Mucosa of stomach (tissue), 1 donor: ENCODE measurements around the gene MICAL3.

Experiments used
- H3K27me3 ChIP-seq: one replicate; pipeline ENCODE4 v1.7.0; 2013; ENCODE audit warnings: mild to moderate bottlenecking, low read length; ENCODE audit not compliant: control insufficient read depth, insufficient read depth
- H3K36me3 ChIP-seq: one replicate; pipeline ENCODE4 v1.7.0; 2013; ENCODE audit warnings: low read length; ENCODE audit not compliant: control insufficient read depth, insufficient read depth
- H3K4me1 ChIP-seq: one replicate; pipeline ENCODE4 v1.7.0; 2013; ENCODE audit warnings: mild to moderate bottlenecking, low read length; ENCODE audit not compliant: control insufficient read depth, insufficient read depth
- H3K4me3 ChIP-seq: one replicate; pipeline ENCODE4 v1.7.0; 2013; ENCODE audit warnings: low read length
- H3K9ac ChIP-seq: one replicate; pipeline ENCODE4 v1.7.0; 2013; ENCODE audit warnings: mild to moderate bottlenecking, low read length, moderate library complexity
- H3K9me3 ChIP-seq: one replicate; pipeline ENCODE4 v1.7.0; 2013; ENCODE audit warnings: mild to moderate bottlenecking, low read length, moderate library complexity; ENCODE audit not compliant: control insufficient read depth
- donor health status: Pancreatic carcinoma.

MICAL3 gene

DNA sequence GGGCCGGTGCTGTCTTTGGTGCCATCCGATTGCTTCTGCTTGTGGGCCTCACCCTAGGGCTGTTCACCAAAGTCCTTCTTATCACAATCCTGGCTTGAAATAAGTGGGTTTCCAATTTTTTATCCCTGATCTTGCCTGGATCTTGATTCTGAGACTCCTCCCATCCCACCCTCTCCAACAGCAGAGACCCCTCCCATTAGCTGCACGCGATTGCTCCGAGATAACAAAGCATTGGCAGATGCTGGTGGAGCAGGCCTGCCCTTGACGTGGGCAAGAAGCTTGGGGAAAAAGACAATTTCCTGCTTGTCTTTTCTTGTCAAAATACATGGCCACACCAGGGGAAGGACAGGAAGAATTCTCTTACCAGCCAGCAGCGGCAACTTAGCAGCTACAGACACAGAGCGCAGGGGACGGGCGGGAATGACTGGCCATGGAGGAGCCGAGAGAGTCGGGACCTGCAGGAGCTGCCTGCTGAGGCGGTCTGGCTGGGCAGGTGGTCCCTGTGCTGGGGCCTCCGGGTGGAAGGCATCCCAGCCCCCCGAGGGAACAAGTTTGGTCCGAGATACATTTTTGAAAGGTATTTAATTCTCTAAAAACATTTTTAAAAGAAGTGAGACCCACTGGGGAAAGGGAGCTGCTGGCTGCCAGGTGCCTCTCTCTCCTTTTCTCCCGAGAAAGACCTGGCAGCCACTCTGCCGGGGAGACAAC is 240.4 kb downstream of the MICAL3 start:
- H3K4me1 ChIP-seq = peaks cover 24% of the 10 kb centered on the region
- no peak overlapping the region for H3K9ac ChIP-seq
- H3K9me3 ChIP-seq = no peaks in the 10 kb centered on the region
- no peaks in the 10 kb centered on the region for H3K36me3 ChIP-seq
- H3K4me3 ChIP-seq = no peak overlapping the region
- H3K27me3 ChIP-seq = peaks cover 4% of the 10 kb centered on the region

DNA sequence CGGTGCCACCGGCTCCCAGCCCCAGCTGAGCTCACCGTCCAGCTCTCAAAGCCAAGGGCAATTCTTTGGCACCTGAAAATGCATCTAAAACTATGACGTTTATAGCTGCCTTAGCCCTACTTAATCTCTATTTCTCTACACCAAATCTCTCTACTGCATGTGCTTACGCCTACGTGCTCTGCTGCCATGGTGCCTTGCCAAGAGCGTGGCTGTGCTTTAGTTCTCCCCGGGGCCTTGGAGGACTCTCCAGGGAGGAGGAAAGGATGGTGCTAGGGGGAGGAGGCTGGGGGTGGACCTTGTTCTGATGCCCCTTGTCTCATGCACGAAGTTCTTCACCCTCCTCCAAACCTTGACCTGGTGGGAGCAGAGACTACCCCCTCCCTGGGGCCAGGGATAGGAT is 241.0 kb downstream of the MICAL3 start:
- H3K4me1 ChIP-seq = peaks cover 24% of the 10 kb centered on the region
- no peaks in the 10 kb centered on the region for H3K9me3 ChIP-seq
- H3K4me3 ChIP-seq = no peak overlapping the region
- peaks cover 4% of the 10 kb centered on the region for H3K27me3 ChIP-seq
- no peak overlapping the region for H3K9ac ChIP-seq
- H3K36me3 ChIP-seq = no peaks in the 10 kb centered on the region

DNA sequence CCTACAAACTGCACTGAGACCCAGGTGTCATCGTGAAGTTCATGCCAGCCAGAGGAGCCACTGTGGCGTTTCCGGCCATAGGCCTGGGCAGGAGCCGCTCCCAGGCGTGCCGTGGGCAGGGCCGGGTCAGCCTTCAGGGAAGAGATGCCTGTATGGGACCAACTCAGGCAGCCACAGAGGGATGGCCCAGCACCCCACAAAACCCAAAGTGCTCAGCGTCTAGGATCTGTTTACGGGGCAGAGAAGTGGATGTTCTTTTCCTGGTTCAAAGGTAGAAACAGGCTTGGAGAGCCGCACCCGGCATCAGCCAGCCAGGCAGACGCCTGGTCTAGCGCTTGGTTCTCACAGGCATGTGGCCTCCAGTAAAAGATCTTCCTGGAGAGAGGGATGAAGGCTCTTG is 241.7 kb downstream of the MICAL3 start:
- H3K4me1 ChIP-seq = peaks cover 24% of the 10 kb centered on the region
- H3K9me3 ChIP-seq = no peaks in the 10 kb centered on the region
- no peaks in the 10 kb centered on the region for H3K36me3 ChIP-seq
- H3K9ac ChIP-seq = peak overlapping the region; percentile 39
- H3K27me3 ChIP-seq = peaks cover 4% of the 10 kb centered on the region
- no peak overlapping the region for H3K4me3 ChIP-seq

- Histone ChIP-seq H3K36me3 (no peaks in the 10 kb centered on the region), H3K9me3 (no peaks in the 10 kb centered on the region), H3K27me3 (peaks cover 4% of the 10 kb centered on the region), H3K4me3 (no peak overlapping the region), H3K9ac (peak overlapping the region; percentile 39), H3K4me1 (peaks cover 24% of the 10 kb centered on the region)
These were observed 242.2 kb downstream of the MICAL3 start for GRCh38 chr22:17782158-17782557.

DNA sequence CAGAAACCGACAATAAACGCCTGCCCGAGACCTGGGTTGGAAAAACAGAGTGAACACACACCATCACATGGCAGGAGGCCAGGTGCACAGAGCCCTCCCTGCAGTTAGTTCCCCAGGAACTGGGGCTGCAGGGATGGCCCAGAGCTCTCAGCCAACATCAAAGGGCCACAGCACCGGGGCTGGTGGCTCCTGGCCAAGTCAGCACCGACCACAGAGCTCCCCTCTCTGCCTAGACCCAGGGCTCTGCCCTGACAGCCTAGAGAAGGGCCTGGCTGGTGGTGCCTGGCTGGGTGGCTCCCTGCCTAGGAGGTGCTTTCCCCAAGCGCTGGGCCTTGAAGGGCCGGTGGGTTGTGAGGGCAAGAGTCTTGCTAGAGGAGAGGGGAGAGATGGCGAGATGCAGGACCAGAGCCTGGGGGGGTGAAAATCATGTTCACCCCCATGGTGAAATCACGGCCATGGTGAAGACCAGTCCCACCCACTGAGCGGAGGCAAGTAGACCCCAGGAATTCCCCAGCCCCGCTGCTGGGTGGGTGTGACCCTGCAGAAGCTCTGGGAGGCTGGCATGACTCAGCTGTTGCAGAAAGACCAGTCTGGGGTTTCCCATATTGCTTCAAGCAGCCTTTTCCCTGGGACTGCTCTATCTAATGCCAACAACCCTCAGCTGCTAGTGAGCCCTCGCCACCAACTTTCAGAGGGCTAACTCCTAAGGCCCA is 242.9 kb downstream of the MICAL3 start:
- H3K4me3 ChIP-seq = no peak overlapping the region
- peak overlapping the region; percentile 39 for H3K9ac ChIP-seq
- H3K9me3 ChIP-seq = no peaks in the 10 kb centered on the region
- H3K36me3 ChIP-seq = no peaks in the 10 kb centered on the region
- peaks cover 4% of the 10 kb centered on the region for H3K27me3 ChIP-seq
- H3K4me1 ChIP-seq = peaks cover 24% of the 10 kb centered on the region

DNA sequence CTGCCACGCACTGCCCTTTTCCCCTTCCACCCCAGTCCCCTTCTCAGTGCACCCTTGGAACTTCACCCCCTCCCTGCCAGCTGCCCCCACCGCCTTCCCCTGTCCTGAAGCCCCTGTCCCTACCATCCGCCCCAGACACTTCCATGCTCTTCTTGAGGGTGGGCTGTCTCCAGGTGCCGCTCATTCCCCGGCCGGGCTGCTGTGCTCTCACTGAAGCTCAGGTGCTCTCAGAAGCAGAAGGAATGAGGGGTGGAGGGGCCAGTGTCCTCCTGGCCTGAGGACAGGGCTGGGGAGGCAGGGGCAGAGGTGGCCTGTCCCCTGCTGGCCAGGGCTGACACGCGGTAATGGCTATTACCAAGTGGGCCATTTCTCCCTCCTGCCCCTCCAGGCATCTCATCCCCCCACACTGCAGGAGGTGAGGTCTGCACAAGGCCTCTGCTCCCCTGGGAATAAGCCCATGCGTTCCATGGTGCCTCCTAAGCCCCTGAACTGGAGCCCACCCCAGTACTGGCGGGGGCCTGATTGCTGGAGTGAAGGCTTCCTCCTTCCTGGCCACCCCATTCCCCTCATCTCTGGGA is 243.5 kb downstream of the MICAL3 start:
- no peaks in the 10 kb centered on the region for H3K36me3 ChIP-seq
- H3K4me3 ChIP-seq = no peak overlapping the region
- H3K9ac ChIP-seq = no peak overlapping the region
- no peaks in the 10 kb centered on the region for H3K9me3 ChIP-seq
- H3K27me3 ChIP-seq = peaks cover 4% of the 10 kb centered on the region
- peaks cover 24% of the 10 kb centered on the region for H3K4me1 ChIP-seq

DNA sequence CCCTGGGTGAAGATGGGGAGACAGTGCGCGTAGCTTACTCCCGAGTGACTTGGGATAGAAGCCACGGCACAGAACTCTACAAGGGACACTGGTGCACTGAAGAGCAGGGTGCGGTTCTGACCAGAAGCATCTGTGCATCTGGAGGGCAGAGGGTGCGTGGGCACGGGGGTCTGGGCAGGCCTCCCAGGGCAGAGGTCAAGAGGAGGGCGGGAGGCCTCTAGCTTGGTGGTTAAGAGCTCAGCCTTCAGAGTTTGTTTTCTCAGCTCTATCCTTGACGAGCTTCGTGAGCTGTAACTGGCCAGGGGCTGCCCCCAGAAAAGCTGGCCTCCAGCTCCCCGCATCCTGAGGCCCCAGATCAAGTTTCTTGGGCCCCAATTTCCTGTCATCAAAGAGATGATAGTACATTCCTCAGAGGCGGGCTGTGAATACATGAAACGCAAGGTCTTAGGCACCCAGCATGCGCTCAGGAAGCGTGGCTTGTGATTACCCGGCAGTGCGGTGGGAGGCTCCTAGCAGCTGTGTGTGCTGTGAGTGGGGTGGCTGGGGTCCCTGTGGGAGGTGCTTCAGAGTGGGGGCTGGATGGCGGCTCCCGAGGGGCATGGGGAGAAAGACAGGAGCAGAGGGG is 244.1 kb downstream of the MICAL3 start:
- Histone ChIP-seq H3K4me3 (no peak overlapping the region), H3K9me3 (no peaks in the 10 kb centered on the region), H3K4me1 (peaks cover 24% of the 10 kb centered on the region), H3K27me3 (peaks cover 4% of the 10 kb centered on the region), H3K9ac (no peak overlapping the region), H3K36me3 (no peaks in the 10 kb centered on the region)

GRCh38 chr22:17779286-17780115 is 244.9 kb downstream of the MICAL3 start:
- Histone ChIP-seq H3K27me3 (peaks cover 4% of the 10 kb centered on the region), H3K9me3 (no peaks in the 10 kb centered on the region), H3K36me3 (no peaks in the 10 kb centered on the region), H3K4me3 (no peak overlapping the region), H3K9ac (no peak overlapping the region), H3K4me1 (peaks cover 28% of the 10 kb centered on the region)

DNA sequence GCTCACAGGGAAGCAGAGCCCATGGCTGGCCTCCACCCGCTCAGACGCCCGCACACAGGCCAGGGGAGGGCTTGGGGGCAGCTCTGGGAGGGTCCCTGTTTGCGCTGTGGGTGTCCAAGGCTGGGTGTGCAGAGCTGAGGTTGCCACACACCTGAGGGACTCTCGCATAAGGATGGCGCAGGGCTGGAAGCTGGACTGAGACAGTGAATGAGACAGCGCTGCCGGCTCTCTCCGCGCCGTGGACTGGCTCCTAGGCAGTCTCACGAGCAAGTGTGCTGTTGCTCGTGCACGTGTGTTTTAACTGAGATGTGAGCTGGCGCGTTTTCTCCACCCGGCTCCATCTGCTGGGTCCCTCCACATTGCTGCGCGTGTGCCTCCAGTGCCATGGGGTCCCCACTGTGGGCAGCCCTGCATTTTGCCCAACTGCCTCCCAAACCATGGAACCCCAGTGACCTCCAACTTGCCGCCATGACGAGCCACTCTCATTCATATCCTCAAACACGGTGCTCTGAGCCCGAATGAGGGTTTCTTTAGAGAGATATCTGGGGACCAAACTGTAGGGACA is 245.9 kb downstream of the MICAL3 start:
- no peak overlapping the region for H3K4me3 ChIP-seq
- no peak overlapping the region for H3K9ac ChIP-seq

GRCh38 chr22:17777717-17778044 is 246.7 kb downstream of the MICAL3 start:
- H3K9ac ChIP-seq = peak overlapping the region; percentile 5
- no peaks in the 10 kb centered on the region for H3K9me3 ChIP-seq
- H3K36me3 ChIP-seq = no peaks in the 10 kb centered on the region
- no peak overlapping the region for H3K4me3 ChIP-seq
- H3K27me3 ChIP-seq = peaks cover 4% of the 10 kb centered on the region
- peaks cover 33% of the 10 kb centered on the region for H3K4me1 ChIP-seq

More for the DNA sequence above, 245.9 kb downstream of the MICAL3 start:
- H3K36me3 ChIP-seq = no peaks in the 10 kb centered on the region
- H3K9me3 ChIP-seq = no peaks in the 10 kb centered on the region
- H3K27me3 ChIP-seq = peaks cover 4% of the 10 kb centered on the region
- H3K4me1 ChIP-seq = peaks cover 30% of the 10 kb centered on the region

DNA sequence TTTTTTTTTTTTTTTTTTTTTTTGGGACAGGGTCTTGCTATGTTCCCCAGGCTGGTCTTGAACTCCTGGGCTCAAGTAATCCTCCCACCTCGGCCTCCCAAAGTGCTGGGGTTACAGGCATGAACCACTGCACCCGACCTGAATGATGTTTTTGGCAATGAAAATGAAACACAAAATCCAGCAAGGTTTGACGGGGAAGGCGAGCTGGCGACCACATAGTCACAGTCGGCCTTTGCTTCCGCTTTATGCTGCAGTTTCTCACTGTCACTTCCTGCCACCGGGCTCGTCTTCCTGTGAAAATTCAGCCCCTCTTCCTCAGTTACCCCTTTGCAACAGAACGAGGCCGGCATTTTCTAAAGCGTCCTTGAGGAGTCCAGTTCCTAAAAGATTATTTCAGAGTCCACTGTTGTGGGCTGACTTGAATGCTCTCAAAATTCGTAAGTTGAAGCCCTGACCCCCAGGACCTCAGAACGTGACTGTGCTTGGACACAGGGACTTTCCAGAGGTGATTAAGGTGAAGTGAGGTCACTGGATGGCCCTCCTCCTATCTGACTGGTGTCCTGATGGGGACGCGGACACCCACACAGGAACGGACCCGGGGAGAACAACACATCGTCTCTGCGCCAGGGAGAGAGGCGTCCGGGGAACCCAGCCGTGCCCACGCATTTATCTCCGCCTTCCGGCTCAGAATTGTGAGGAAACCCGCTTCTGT is 247.2 kb downstream of the MICAL3 start:
- no peaks in the 10 kb centered on the region for H3K9me3 ChIP-seq
- peaks cover 4% of the 10 kb centered on the region for H3K27me3 ChIP-seq
- peak overlapping the region; percentile 5 for H3K9ac ChIP-seq
- no peak overlapping the region for H3K4me3 ChIP-seq
- peaks cover 28% of the 10 kb centered on the region for H3K4me1 ChIP-seq
- no peaks in the 10 kb centered on the region for H3K36me3 ChIP-seq
